Mucosa of stomach (tissue), 1 donor: ENCODE results near the gene WHRN.

Experiments used
- H3K27me3 ChIP-seq: one replicate; pipeline ENCODE4 v1.7.0; 2013; ENCODE audit warnings: mild to moderate bottlenecking, low read length; ENCODE audit not compliant: control insufficient read depth, insufficient read depth
- H3K36me3 ChIP-seq: one replicate; pipeline ENCODE4 v1.7.0; 2013; ENCODE audit warnings: low read length; ENCODE audit not compliant: control insufficient read depth, insufficient read depth
- H3K4me1 ChIP-seq: one replicate; pipeline ENCODE4 v1.7.0; 2013; ENCODE audit warnings: mild to moderate bottlenecking, low read length; ENCODE audit not compliant: control insufficient read depth, insufficient read depth
- H3K4me3 ChIP-seq: one replicate; pipeline ENCODE4 v1.7.0; 2013; ENCODE audit warnings: low read length
- H3K9ac ChIP-seq: one replicate; pipeline ENCODE4 v1.7.0; 2013; ENCODE audit warnings: mild to moderate bottlenecking, low read length, moderate library complexity
- H3K9me3 ChIP-seq: one replicate; pipeline ENCODE4 v1.7.0; 2013; ENCODE audit warnings: mild to moderate bottlenecking, low read length, moderate library complexity; ENCODE audit not compliant: control insufficient read depth
- donor health status: Pancreatic carcinoma.

Gene WHRN

DNA sequence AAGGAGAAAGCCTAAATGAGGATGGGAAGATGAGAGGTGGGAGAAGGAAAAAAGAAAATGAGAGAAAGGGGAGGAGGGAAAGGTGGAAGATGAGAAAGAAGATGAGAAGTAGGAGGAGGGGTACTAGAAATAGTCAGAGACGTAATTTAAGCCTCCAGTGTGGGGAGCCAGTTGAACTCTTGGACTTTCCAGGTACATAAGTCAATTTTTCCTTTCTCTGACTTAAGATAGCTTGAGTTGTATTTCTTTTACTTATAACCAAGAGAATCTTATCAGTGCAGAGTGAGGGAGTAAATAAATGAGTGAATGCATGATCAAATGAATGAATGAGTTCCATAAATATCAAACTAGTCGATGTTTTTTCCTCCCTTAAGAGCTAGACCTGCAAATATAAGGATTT is 21.5 kb upstream of the WHRN start:
- no peaks in the 10 kb centered on the region for H3K9me3 ChIP-seq
- H3K4me1 ChIP-seq, result no peaks in the 10 kb centered on the region
- no peak overlapping the region for H3K4me3 ChIP-seq
- peaks cover 3% of the 10 kb centered on the region for H3K27me3 ChIP-seq
- no peak overlapping the region for H3K9ac ChIP-seq
- H3K36me3 ChIP-seq, result no peaks in the 10 kb centered on the region

DNA sequence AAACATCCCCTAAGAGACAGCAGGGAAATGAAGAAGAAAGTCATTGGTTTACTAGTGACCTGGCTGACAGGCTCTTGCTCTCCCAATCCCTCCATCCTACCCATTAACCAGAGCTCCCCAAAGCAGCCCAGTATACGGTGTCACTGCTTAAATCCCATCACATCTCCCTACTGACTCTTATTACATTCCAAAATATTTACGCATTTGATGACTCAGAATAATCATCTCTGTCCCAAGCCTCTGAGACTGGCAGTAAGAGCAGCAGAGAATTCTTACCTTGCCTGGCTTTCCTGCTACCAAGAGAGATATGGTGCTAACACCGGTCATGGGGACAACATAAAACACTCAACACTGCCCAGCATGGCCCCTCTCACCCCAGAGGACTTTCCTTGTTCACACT is 20.2 kb upstream of the WHRN start:
- Histone ChIP-seq H3K27me3 (peaks cover 3% of the 10 kb centered on the region), H3K9ac (no peak overlapping the region), H3K9me3 (no peaks in the 10 kb centered on the region)

DNA sequence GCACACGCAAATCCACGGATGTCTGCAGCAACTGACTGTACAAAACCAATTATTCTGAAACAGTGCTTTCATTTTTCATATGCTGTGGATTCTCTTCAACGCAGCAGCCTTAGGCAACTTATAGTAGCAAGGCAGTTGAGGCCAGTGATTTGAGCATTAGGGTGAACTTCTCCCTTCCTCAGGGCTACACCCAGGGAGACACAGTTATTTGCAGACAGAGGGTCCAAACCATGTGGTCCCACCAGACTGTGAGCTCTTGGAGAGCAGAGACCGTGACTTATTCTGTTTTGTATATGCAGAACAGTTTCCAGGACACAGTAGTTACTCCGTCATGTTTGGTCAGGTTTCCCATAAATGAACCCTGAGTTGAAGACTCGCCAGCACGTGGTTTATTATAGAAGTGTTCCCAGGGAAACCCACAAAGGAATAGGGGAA is 19.0 kb upstream of the WHRN start:
- H3K9me3 ChIP-seq, result no peaks in the 10 kb centered on the region
- H3K4me1 ChIP-seq, result no peaks in the 10 kb centered on the region
- H3K27me3 ChIP-seq, result peaks cover 3% of the 10 kb centered on the region
- H3K4me3 ChIP-seq, result no peak overlapping the region
- H3K36me3 ChIP-seq, result no peaks in the 10 kb centered on the region
- H3K9ac ChIP-seq, result no peak overlapping the region

More for the DNA sequence above, 20.2 kb upstream of the WHRN start:
- Histone ChIP-seq H3K36me3 (no peaks in the 10 kb centered on the region), H3K4me3 (no peak overlapping the region), H3K4me1 (no peaks in the 10 kb centered on the region)

DNA sequence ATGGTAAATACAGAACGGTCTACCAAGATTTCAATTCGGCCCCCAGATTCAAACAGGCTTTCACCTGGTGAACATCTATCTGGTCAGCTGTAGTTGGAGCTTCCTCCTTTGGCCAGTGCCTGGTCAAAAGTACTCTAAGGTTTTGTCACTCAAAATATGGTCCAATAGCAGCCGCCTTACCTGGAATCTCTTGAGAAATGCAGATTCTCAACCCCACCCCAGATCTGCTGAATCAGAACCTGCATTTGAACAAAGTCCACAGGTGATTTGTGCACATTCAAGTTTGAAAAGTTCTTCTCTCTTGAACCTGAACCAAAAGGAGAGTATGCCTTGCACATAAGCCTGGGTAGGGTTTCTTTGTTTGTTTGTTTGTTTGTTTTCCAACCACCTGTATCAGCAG is 17.6 kb upstream of the WHRN start:
- Histone ChIP-seq H3K4me3 (no peak overlapping the region), H3K4me1 (no peaks in the 10 kb centered on the region), H3K9me3 (no peaks in the 10 kb centered on the region), H3K27me3 (peaks cover 3% of the 10 kb centered on the region), H3K9ac (no peak overlapping the region), H3K36me3 (no peaks in the 10 kb centered on the region)

DNA sequence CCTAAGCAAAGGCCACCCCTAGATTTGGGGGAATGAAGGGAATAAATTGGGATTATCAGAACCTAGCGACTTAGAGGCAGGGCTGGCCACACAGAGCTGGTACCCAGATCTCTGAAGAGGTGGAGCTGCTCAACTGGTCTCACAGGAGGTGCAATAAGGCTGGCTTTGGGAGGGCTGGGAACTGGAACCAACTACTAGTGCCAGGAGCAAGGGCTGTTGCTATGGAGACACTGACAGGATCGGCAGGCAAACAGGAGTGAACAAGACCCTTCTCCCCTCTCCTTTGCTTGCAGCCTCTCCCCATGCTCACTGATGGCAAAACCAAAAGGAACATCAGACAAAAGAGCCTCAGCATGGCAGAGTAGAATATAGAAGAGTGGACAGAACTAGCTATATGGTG is 17.0 kb upstream of the WHRN start:
- Histone ChIP-seq H3K27me3 (peaks cover 3% of the 10 kb centered on the region), H3K4me1 (no peaks in the 10 kb centered on the region), H3K4me3 (no peak overlapping the region), H3K9ac (no peak overlapping the region), H3K9me3 (no peaks in the 10 kb centered on the region), H3K36me3 (no peaks in the 10 kb centered on the region)

DNA sequence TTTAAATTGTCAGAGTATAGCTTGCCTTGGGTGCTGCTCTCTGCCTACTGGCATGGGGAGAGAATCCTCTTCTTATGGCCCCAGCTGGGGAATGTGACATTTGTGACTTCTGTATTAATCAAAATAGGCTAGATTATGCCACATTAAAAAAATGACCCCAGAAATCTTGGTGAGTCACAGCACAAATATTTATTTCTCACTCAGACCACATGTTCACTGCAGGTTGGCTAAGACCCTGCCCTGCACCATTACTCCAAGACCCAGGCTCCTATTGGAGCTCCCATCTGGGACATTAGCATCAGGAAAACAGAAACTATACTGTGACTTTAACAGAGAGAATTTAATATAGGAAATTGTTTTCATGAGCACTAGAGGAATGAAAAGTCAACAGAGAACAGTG is 16.6 kb upstream of the WHRN start:
- peaks cover 3% of the 10 kb centered on the region for H3K27me3 ChIP-seq
- H3K4me3 ChIP-seq, result no peak overlapping the region
- H3K9me3 ChIP-seq, result no peaks in the 10 kb centered on the region
- no peak overlapping the region for H3K9ac ChIP-seq
- H3K36me3 ChIP-seq, result no peaks in the 10 kb centered on the region
- H3K4me1 ChIP-seq, result no peaks in the 10 kb centered on the region

DNA sequence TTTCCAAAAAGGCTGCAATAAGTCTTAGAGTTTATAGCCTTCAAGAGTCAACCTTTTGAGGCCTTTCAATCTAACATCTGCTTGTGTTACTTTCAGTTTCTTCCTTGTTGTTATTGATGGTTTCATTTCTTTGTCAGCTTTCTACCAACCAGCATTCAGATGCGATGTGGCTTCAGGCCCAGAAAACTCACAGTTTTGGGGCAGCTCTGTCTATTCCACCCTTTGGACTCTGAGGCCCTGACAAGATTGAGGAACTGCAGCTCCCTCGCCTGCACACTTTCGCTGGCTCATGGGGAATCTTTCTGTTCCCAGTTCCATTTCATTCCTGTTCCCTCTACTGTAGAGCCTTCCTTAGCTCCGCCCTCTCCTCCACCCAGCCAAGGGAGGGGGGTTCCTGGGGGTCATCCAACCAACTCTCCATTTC is 13.3 kb upstream of the WHRN start:
- no peaks in the 10 kb centered on the region for H3K36me3 ChIP-seq
- no peaks in the 10 kb centered on the region for H3K9me3 ChIP-seq
- H3K4me1 ChIP-seq, result no peaks in the 10 kb centered on the region
- H3K4me3 ChIP-seq, result no peak overlapping the region
- H3K27me3 ChIP-seq, result no peaks in the 10 kb centered on the region
- no peak overlapping the region for H3K9ac ChIP-seq

DNA sequence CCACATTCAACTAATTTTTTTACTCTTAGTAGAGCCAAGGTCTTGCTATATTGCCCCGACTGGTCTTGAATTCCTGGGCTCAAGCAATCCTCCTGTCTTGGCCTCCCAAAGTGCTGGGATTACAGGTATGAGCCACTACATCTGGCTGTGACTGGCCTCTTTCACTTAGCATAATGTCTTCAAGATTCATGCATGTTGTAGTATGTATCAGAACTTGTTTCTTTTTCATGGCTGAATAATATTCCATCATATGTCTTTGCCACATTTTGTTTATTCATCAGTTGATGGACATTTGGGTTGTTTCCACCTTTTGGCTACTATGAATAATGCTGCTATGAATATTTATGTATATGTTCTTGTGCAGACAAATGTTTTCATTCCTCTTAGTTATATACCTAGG is 12.8 kb upstream of the WHRN start:
- Histone ChIP-seq H3K9ac (no peak overlapping the region), H3K4me3 (no peak overlapping the region), H3K4me1 (no peaks in the 10 kb centered on the region), H3K27me3 (no peaks in the 10 kb centered on the region), H3K36me3 (no peaks in the 10 kb centered on the region), H3K9me3 (no peaks in the 10 kb centered on the region)

DNA sequence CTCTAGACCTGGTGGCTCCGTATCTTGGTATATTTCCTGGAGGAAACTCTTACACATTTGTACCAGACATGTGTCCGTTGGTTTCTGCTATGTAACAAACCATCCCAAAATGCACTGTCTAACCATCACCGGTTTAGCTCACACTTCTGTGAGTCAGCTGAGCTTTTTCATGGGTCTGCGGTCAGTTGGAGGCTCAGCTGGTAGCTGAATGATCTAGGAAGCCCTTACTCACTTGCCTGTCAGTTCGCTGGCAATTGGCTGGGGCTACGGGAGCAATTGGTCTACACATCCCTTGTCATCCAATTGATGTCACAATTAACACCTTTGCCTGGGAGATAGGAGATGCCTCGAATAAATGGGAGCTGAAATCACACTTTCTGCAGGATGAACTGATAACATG is 11.6 kb upstream of the WHRN start:
- Histone ChIP-seq H3K36me3 (no peaks in the 10 kb centered on the region), H3K27me3 (no peaks in the 10 kb centered on the region), H3K4me3 (no peak overlapping the region), H3K9me3 (no peaks in the 10 kb centered on the region), H3K9ac (no peak overlapping the region), H3K4me1 (no peaks in the 10 kb centered on the region)

DNA sequence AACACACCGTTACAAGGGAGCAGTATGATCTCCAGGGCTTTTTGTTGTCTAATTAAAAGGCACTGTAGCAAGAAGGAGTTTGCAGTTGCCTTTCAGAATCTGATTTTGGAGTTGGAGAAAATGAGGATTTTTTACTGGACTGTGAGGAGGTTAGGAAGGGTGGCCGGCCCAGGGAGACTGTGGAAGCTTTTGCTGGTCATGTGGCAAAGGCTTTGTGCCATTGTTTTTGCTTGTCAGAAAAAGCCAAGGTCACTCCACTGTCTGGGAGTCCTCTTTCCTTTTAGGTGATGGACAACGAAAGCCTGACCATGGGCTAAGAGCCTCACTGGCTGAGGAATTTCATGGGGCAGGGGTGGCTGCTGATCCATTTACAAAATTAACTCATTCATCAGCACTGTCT is 10.3 kb upstream of the WHRN start:
- Histone ChIP-seq H3K4me3 (no peak overlapping the region), H3K9ac (no peak overlapping the region), H3K36me3 (no peaks in the 10 kb centered on the region), H3K9me3 (no peaks in the 10 kb centered on the region), H3K27me3 (no peaks in the 10 kb centered on the region), H3K4me1 (no peaks in the 10 kb centered on the region)

DNA sequence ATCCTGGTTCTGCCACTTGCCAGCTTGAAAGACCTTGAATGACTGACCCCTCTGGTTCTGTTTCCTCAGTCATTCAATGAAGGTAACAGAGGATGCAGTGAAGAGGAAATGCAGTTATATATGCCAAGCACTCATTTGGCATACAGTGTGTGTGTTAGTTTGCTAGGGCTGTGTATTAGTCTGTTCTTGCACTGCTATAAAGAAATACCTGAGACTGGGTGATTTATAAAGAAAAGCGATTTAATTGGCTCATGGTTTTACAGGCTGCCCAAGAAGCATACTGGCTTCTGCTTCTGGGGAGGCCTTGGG is 8.6 kb upstream of the WHRN start:
- Histone ChIP-seq H3K9ac (no peak overlapping the region), H3K36me3 (no peaks in the 10 kb centered on the region), H3K9me3 (no peaks in the 10 kb centered on the region), H3K4me1 (no peaks in the 10 kb centered on the region), H3K4me3 (no peak overlapping the region), H3K27me3 (peaks cover 4% of the 10 kb centered on the region)

DNA sequence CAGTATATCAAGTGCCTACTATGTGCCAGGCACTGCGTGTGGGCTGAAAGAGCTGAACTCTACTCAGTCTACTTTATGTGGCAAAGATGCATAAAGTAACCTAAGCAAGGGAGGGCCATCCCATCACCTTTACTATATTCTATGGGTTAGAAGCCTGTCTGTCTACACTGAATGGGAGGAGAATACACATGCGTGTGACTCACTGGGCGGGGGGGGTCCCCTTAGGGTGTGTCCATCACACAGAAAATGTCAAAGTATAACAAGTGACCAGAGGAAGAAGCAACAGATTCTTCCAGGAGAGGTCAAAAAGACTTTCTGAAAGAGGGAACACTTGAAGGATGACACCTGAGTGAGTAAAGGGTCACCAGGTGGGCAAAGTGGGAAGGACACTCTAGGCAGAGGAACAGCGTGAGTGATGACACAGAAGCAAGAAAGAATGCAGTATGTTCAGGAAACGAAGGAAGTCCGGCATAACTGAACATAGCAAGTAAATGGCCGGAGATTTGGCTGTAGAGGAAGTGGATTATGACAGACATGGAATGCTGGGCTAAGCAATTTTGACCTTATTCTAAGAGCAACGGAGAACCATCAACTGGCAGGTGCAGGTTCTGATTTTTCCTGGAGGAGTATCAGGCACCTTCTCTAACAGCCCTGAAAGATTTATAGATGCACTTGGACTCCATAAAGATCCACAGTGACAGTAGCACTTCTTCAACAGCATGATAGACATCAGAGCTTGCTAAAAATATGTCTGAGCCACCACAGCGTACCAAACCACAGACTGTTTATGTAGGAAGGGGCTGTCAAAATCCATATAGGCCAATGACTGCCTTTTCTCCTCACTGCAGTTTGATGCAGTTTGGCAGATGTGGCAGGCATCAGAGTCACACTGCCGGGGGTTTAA is 8.0 kb upstream of the WHRN start:
- H3K27me3 ChIP-seq, result peaks cover 7% of the 10 kb centered on the region

More for the DNA sequence above, 8.0 kb upstream of the WHRN start:
- Histone ChIP-seq H3K9ac (no peak overlapping the region), H3K36me3 (no peaks in the 10 kb centered on the region), H3K9me3 (no peaks in the 10 kb centered on the region), H3K4me1 (no peaks in the 10 kb centered on the region), H3K4me3 (no peak overlapping the region)
